Type B pancreatic cell (in vitro differentiated cells): ENCODE results near the gene CCDC187. TPM values are rescaled to one million over a fixed set of nuclear protein-coding genes. Genes with fewer than 3 reads are reported as not detected.
"Not testable (repeated sequence)": the region's sequence is repeated elsewhere in the genome, so short reads cannot be mapped to it uniquely, and the experiment has no call there.

Experiments used
- DNase-seq: peaks from one replicate; pipeline ENCODE4 v3.0.0; 2021; ENCODE audit warnings: mixed read lengths; ENCODE audit not compliant: unreplicated experiment; ENCODE audit errors: extremely low spot score
- H3K27ac Mint-ChIP-seq: 2 replicates; pipeline ENCODE4 v1.8.0; 2021; ENCODE audit warnings: mild to moderate bottlenecking, mixed read lengths
- H3K27me3 Mint-ChIP-seq: 2 replicates; pipeline ENCODE4 v1.8.0; 2021; ENCODE audit warnings: mixed read lengths
- H3K36me3 Mint-ChIP-seq: 2 replicates; pipeline ENCODE4 v1.8.0; 2021; ENCODE audit warnings: mixed read lengths
- H3K4me1 Mint-ChIP-seq: one replicate; pipeline ENCODE4 v1.8.0; 2021; ENCODE audit warnings: mixed read lengths; ENCODE audit not compliant: unreplicated experiment
- H3K4me3 Mint-ChIP-seq: 2 replicates; pipeline ENCODE4 v1.8.0; 2021; ENCODE audit warnings: mild to moderate bottlenecking, mixed read lengths
- H3K9me3 Mint-ChIP-seq: 2 replicates; pipeline ENCODE4 v1.8.0; 2021; ENCODE audit warnings: mixed read lengths
- CTCF ChIP-seq: fragments of 200-600 bp; sonication (generic); conservative IDR thresholded peaks from 2 replicates; pipeline ENCODE4 v1.5.0; 2021; ENCODE audit warnings: antibody characterized with exemption, mild to moderate bottlenecking
- long read RNA-seq: library from polyadenylated mRNA; unstranded; transcript quantifications from one replicate; pipeline ENCODE4 v2.0.0, GENCODE V29; 2020
- total RNA-seq: library from RNA; stranded (reverse); gene quantifications from 2 replicates; pipeline ENCODE4 v1.2.1, GENCODE V29; 2021; ENCODE audit warnings: low replicate concordance

Gene CCDC187
- total RNA-seq: 0.69 and 0.70 TPM in 2 replicates
- long read RNA-seq: 0 reads

- TF ChIP-seq CTCF: no peak
- Mint-ChIP-seq H3K4me1 (no peaks in the 10 kb centered on the region), H3K4me3 (no peak within 1 kb of the TSS), H3K9me3 (no peaks in the 10 kb centered on the region), H3K27me3 (no peaks in the 10 kb centered on the region), H3K27ac (no peak within 1 kb of the TSS), H3K36me3 (no peaks in the 10 kb centered on the region)
- no peak for DNase-seq
These were observed at the start of gene CCDC187 for GRCh38 chr9:136303825-136304416. TSS of gene CCDC187 (minus strand) at chr9:136304094. CDS start at chr9:136303830, 264 bp downstream.

GRCh38 chr9:136353088-136353487, 49.2 kb upstream of the CCDC187 start:
- no peak for DNase-seq
- no peaks in the 10 kb centered on the region for H3K9me3 Mint-ChIP-seq
- no peaks in the 10 kb centered on the region for H3K36me3 Mint-ChIP-seq
- TF ChIP-seq CTCF: no peak
- H3K4me3 Mint-ChIP-seq: no peak overlapping the region
- H3K27ac Mint-ChIP-seq: no peak overlapping the region
- H3K4me1 Mint-ChIP-seq: no peaks in the 10 kb centered on the region
- no peaks in the 10 kb centered on the region for H3K27me3 Mint-ChIP-seq

- Mint-ChIP-seq H3K9me3 (no peaks in the 10 kb centered on the region), H3K27me3 (no peaks in the 10 kb centered on the region), H3K4me1 (no peaks in the 10 kb centered on the region), H3K36me3 (no peaks in the 10 kb centered on the region), H3K4me3 (no peak overlapping the region), H3K27ac (no peak overlapping the region)
- no peak for TF ChIP-seq CTCF
- no peak for DNase-seq
These were observed 48.8 kb upstream of the CCDC187 start for GRCh38 chr9:136352682-136353081.

GRCh38 chr9:136351868-136352267, 48.0 kb upstream of the CCDC187 start:
- H3K27me3 Mint-ChIP-seq, H3K4me3 Mint-ChIP-seq: not testable (repeated sequence)

GRCh38 chr9:136351252-136351800, 47.4 kb upstream of the CCDC187 start:
- no peak for DNase-seq

More at GRCh38 chr9:136351868-136352267, 48.0 kb upstream of the CCDC187 start:
- not testable (repeated sequence) for H3K4me1 Mint-ChIP-seq, DNase-seq, H3K36me3 Mint-ChIP-seq, H3K9me3 Mint-ChIP-seq, H3K27ac Mint-ChIP-seq

More at GRCh38 chr9:136351252-136351800, 47.4 kb upstream of the CCDC187 start:
- H3K4me3 Mint-ChIP-seq: no peak overlapping the region
- H3K9me3 Mint-ChIP-seq: no peaks in the 10 kb centered on the region
- H3K27me3 Mint-ChIP-seq: no peaks in the 10 kb centered on the region
- H3K4me1 Mint-ChIP-seq: no peaks in the 10 kb centered on the region
- no peak overlapping the region for H3K27ac Mint-ChIP-seq
- no peak for TF ChIP-seq CTCF
- H3K36me3 Mint-ChIP-seq: no peaks in the 10 kb centered on the region
